CD4-positive, alpha-beta memory T cell (primary cell): Measurements from ENCODE around the gene OR2F1. TPM values are rescaled to one million over a fixed set of nuclear protein-coding genes. Genes with fewer than 3 reads are reported as not detected.

Experiments used
- CTCF ChIA-PET: fragments of 350-600 bp; sonication (Branson Sonifier 250); formaldehyde crosslinking; loops from one replicate; lab custom pipeline; 2021; ENCODE audit warnings: inconsistent platforms; ENCODE audit not compliant: partially characterized antibody; lab: Charles Lee
- POLR2A ChIA-PET: fragments of 350-600 bp; sonication (Branson Sonifier 250); formaldehyde crosslinking; loops from one replicate; lab custom pipeline; 2021; ENCODE audit not compliant: partially characterized antibody; lab: Charles Lee
- DNase-seq, 5 donors: peaks; one replicate each; pipeline versions ENCODE4 v3.0.0 to v3.0.0-alpha.2; 2020 to 2022; ENCODE audit warnings: mixed read lengths in 1 of 5
- H3K27ac ChIP-seq: one replicate; pipeline ENCODE4 v1.7.0; 2013; ENCODE audit warnings: low read depth, low read length
- H3K27me3 ChIP-seq: 2 replicates; pipeline ENCODE4 v1.7.0; 2013; ENCODE audit warnings: mild to moderate bottlenecking, low read length, moderate library complexity; ENCODE audit not compliant: insufficient read depth
- H3K36me3 ChIP-seq: 2 replicates; pipeline ENCODE4 v1.7.0; 2013; ENCODE audit warnings: mild to moderate bottlenecking, low read length, moderate library complexity; ENCODE audit not compliant: insufficient read depth
- H3K4me1 ChIP-seq: 2 replicates; pipeline ENCODE4 v1.7.0; 2013; ENCODE audit warnings: mild to moderate bottlenecking, low read length, moderate library complexity; ENCODE audit not compliant: insufficient read depth
- H3K4me3 ChIP-seq, 2 donors: one replicate each; pipeline ENCODE4 v1.7.0; 2013; ENCODE audit warnings: low read length in 2 of 2, mild to moderate bottlenecking in 1 of 2
- H3K9me3 ChIP-seq, 2 donors: one replicate each; pipeline ENCODE4 v1.7.0; 2013; ENCODE audit warnings: low read length in 2 of 2, control low read depth in 1 of 2; ENCODE audit not compliant: control insufficient read depth in 1 of 2
- H3K27ac Mint-ChIP-seq, 7 donors: one replicate each; pipeline ENCODE4 v1.8.0; 2020 to 2021; ENCODE audit warnings: mixed read lengths in 7 of 7, mild to moderate bottlenecking in 6 of 7, inconsistent platforms in 3 of 7, moderate library complexity in 3 of 7
- H3K27me3 Mint-ChIP-seq, 2 donors: one replicate each; pipeline ENCODE4 v1.8.0; 2020 to 2021; ENCODE audit warnings: mixed read lengths in 2 of 2
- H3K36me3 Mint-ChIP-seq, 2 donors: one replicate each; pipeline ENCODE4 v1.8.0; 2020 to 2021; ENCODE audit warnings: mixed read lengths in 2 of 2, inconsistent platforms in 1 of 2, mild to moderate bottlenecking in 1 of 2
- H3K4me1 Mint-ChIP-seq, 4 donors: one replicate each; pipeline ENCODE4 v1.8.0; 2020 to 2021; ENCODE audit warnings: mixed read lengths in 4 of 4, mild to moderate bottlenecking in 1 of 4
- H3K4me3 Mint-ChIP-seq, 8 donors: one replicate each; pipeline ENCODE4 v1.8.0; 2020 to 2021; ENCODE audit warnings: mixed read lengths in 8 of 8, mild to moderate bottlenecking in 7 of 8, moderate library complexity in 6 of 8, inconsistent platforms in 3 of 8
- H3K9me3 Mint-ChIP-seq, 8 donors: one replicate each; pipeline ENCODE4 v1.8.0; 2020 to 2021; ENCODE audit warnings: mixed read lengths in 8 of 8, mild to moderate bottlenecking in 5 of 8, inconsistent platforms in 3 of 8, moderate library complexity in 1 of 8
- intact Hi-C: fragments of 100-400 bp; cut with micrococcal nuclease; formaldehyde crosslinking; loops from one replicate; pipeline ENCODE4 v1.15.1; 2023
- polyA plus RNA-seq, 2 donors: library from polyadenylated mRNA; unstranded; fragments of 300-500 nt; fragmentation: Illumina TruSeq; gene quantifications; one replicate each; pipeline ENCODE4 v1.2.3, GENCODE V29; 2021
- total RNA-seq, 2 experiments: library from RNA; stranded (reverse); gene quantifications; one replicate each; pipeline ENCODE4 v1.2.3, GENCODE V29; 2021

OR2F1 gene
- total RNA-seq (not detected), polyA plus RNA-seq (not detected)

GRCh38 chr7:143954544-143954943, at the start of gene OR2F1:
Gene OR2F1, plus strand, starts transcription at chr7:143954844. Its CDS starts 5,127 bp downstream, at chr7:143959971.
- ChIA-PET CTCF (no interaction called here), POLR2A (no interaction called here)
- Mint-ChIP-seq H3K4me3 (no peak within 1 kb of the TSS), H3K27ac (no peak within 1 kb of the TSS), H3K9me3 (peaks cover 0 to 3% (median 0%) of the 10 kb centered on the region in 8 donors), H3K36me3 (no peaks in the 10 kb centered on the region), H3K4me1 (no peaks in the 10 kb centered on the region), H3K27me3 (peaks cover 16 to 19% of the 10 kb centered on the region in 2 donors)
- intact Hi-C loops = no loop called here
- DNase-seq = no peak
- Histone ChIP-seq H3K36me3 (no peaks in the 10 kb centered on the region), H3K27me3 (no peaks in the 10 kb centered on the region), H3K4me1 (no peaks in the 10 kb centered on the region), H3K9me3 (no peaks in the 10 kb centered on the region), H3K27ac (no peak within 1 kb of the TSS), H3K4me3 (no peak within 1 kb of the TSS)

- H3K27ac Mint-ChIP-seq = peak overlapping the region in 1 of 7 donors; percentile 0
Observed at GRCh38 chr7:143905509-143905908, 49.1 kb upstream of the OR2F1 start.

GRCh38 chr7:143906151-143906550, 48.5 kb upstream of the OR2F1 start:
- no peak for DNase-seq
- Histone ChIP-seq H3K4me1 (peaks cover 3% of the 10 kb centered on the region), H3K27me3 (no peaks in the 10 kb centered on the region), H3K27ac (no peak overlapping the region), H3K9me3 (no peaks in the 10 kb centered on the region), H3K4me3 (no peak overlapping the region), H3K36me3 (no peaks in the 10 kb centered on the region)
- Mint-ChIP-seq H3K4me1 (peaks cover 6 to 17% (median 10%) of the 10 kb centered on the region in 4 donors), H3K36me3 (peaks cover 0 to 2% of the 10 kb centered on the region in 2 donors), H3K4me3 (no peak overlapping the region), H3K27me3 (peaks cover 3% of the 10 kb centered on the region in 2 donors), H3K9me3 (peaks cover 0 to 2% (median 0%) of the 10 kb centered on the region in 8 donors), H3K27ac (no peak overlapping the region)
- intact Hi-C loops = no loop called here
- ChIA-PET CTCF (no interaction called here), POLR2A (no interaction called here)

More at GRCh38 chr7:143905509-143905908, 49.1 kb upstream of the OR2F1 start:
- Histone ChIP-seq H3K4me3 (no peak overlapping the region), H3K27ac (no peak overlapping the region), H3K4me1 (peaks cover 9% of the 10 kb centered on the region), H3K36me3 (no peaks in the 10 kb centered on the region), H3K9me3 (no peaks in the 10 kb centered on the region), H3K27me3 (no peaks in the 10 kb centered on the region)
- no peak overlapping the region for H3K4me3 Mint-ChIP-seq
- H3K36me3 Mint-ChIP-seq = peaks cover 0 to 2% of the 10 kb centered on the region in 2 donors
- peaks cover 0 to 2% (median 0%) of the 10 kb centered on the region in 8 donors for H3K9me3 Mint-ChIP-seq
- no peak for DNase-seq
- CTCF ChIA-PET = no interaction called here
- POLR2A ChIA-PET = no interaction called here
- intact Hi-C loops = no loop called here
- H3K4me1 Mint-ChIP-seq = peaks cover 11 to 24% (median 16%) of the 10 kb centered on the region in 4 donors
- peaks cover 3% of the 10 kb centered on the region in 2 donors for H3K27me3 Mint-ChIP-seq

- Mint-ChIP-seq H3K9me3 (no peaks in the 10 kb centered on the region), H3K4me3 (no peak overlapping the region), H3K36me3 (peaks cover 0 to 2% of the 10 kb centered on the region in 2 donors), H3K27me3 (peaks cover 3% of the 10 kb centered on the region in 2 donors), H3K4me1 (peaks cover 2 to 10% (median 6%) of the 10 kb centered on the region in 4 donors), H3K27ac (no peak overlapping the region)
- Histone ChIP-seq H3K9me3 (no peaks in the 10 kb centered on the region), H3K4me3 (no peak overlapping the region), H3K4me1 (no peaks in the 10 kb centered on the region), H3K36me3 (no peaks in the 10 kb centered on the region), H3K27ac (no peak overlapping the region), H3K27me3 (no peaks in the 10 kb centered on the region)
- ChIA-PET POLR2A (no interaction called here), CTCF (no interaction called here)
- intact Hi-C loops = no loop called here
- peak in 1 of 5 donors; percentile 13 for DNase-seq
Observed at GRCh38 chr7:143906895-143907294, 47.7 kb upstream of the OR2F1 start.

GRCh38 chr7:143908120-143908519, 46.5 kb upstream of the OR2F1 start:
- Mint-ChIP-seq H3K4me1 (peaks cover 0 to 5% (median 3%) of the 10 kb centered on the region in 4 donors), H3K36me3 (no peaks in the 10 kb centered on the region), H3K4me3 (no peak overlapping the region), H3K27ac (no peak overlapping the region), H3K9me3 (no peaks in the 10 kb centered on the region), H3K27me3 (peaks cover 3% of the 10 kb centered on the region in 2 donors)
- CTCF ChIA-PET = no interaction called here
- POLR2A ChIA-PET = no interaction called here
- Histone ChIP-seq H3K36me3 (no peaks in the 10 kb centered on the region), H3K27ac (no peak overlapping the region), H3K4me1 (no peaks in the 10 kb centered on the region), H3K4me3 (no peak overlapping the region), H3K27me3 (no peaks in the 10 kb centered on the region), H3K9me3 (no peaks in the 10 kb centered on the region)
- intact Hi-C loops = no loop called here
- no peak for DNase-seq

- Histone ChIP-seq H3K36me3 (no peaks in the 10 kb centered on the region), H3K9me3 (no peaks in the 10 kb centered on the region), H3K27me3 (no peaks in the 10 kb centered on the region), H3K27ac (no peak overlapping the region), H3K4me1 (no peaks in the 10 kb centered on the region), H3K4me3 (no peak overlapping the region)
- DNase-seq = no peak
- Mint-ChIP-seq H3K27ac (no peak overlapping the region), H3K4me1 (no peaks in the 10 kb centered on the region), H3K36me3 (no peaks in the 10 kb centered on the region), H3K4me3 (no peak overlapping the region), H3K27me3 (peaks cover 3 to 4% of the 10 kb centered on the region in 2 donors), H3K9me3 (no peaks in the 10 kb centered on the region)
- intact Hi-C loops = no loop called here
- ChIA-PET CTCF (interaction anchor here (1.9 kb wide), 1 partner anchor 17 kb away, joined by 4 read pairs; no protein-coding TSS in a partner anchor), POLR2A (no interaction called here)
Observed at GRCh38 chr7:143909863-143910262, 44.8 kb upstream of the OR2F1 start.

GRCh38 chr7:143910473-143911248, 44.0 kb upstream of the OR2F1 start:
- H3K27me3 ChIP-seq = no peaks in the 10 kb centered on the region

More at GRCh38 chr7:143910473-143911248, 44.0 kb upstream of the OR2F1 start:
- Mint-ChIP-seq H3K4me3 (no peak overlapping the region), H3K4me1 (no peaks in the 10 kb centered on the region), H3K27me3 (peaks cover 1 to 4% of the 10 kb centered on the region in 2 donors), H3K36me3 (no peaks in the 10 kb centered on the region), H3K9me3 (no peaks in the 10 kb centered on the region), H3K27ac (no peak overlapping the region)
- intact Hi-C loops = no loop called here
- ChIA-PET POLR2A (interaction anchor here (1.0 to 1.2 kb wide), 2 partner anchors 8 to 9 kb away, joined by 4 to 5 read pairs; partner anchors contain the start of gene TCAF1), CTCF (interaction anchor here (1.9 to 2.8 kb wide), 2 partner anchors 9 to 18 kb away, joined by 4 to 15 read pairs; partner anchors contain the start of gene TCAF1)
- no peaks in the 10 kb centered on the region for H3K36me3 ChIP-seq
- no peaks in the 10 kb centered on the region for H3K9me3 ChIP-seq
- DNase-seq = no peak
- H3K4me1 ChIP-seq = no peaks in the 10 kb centered on the region
- no peak overlapping the region for H3K4me3 ChIP-seq
- H3K27ac ChIP-seq = no peak overlapping the region
